Measurements from ENCODE around the gene FXYD5. TPM values are rescaled to one million over a fixed set of nuclear protein-coding genes. Genes with fewer than 3 reads are reported as not detected.

FXYD5 gene
- total RNA-seq, 2 donors from 2014 or later = 11.5 to 17.1 TPM

DNA sequence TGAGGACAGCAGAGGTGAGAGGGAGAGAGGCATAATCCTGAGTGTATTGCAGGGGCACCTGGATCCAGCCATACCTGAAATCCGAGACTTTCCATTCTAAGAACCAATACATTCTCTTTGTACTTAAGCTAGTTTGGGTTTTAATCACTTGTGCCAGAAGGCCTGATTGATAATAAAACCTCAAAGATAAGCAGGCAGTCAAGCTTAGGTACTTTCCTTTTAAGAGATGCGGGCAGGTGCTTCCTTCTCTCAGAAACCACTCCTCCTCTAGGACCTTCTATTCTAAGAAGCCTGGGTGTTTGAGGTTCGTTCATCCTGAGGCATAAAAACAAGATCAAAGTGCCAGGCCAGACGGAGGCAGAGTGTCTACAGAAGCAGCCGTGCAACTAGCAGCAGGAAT is 51.8 kb downstream of the FXYD5 start:
- TF ChIP-seq POLR2A (IDR thresholded peaks at IDR 0.05) = no peak
- TF ChIP-seq, protein P1, sequence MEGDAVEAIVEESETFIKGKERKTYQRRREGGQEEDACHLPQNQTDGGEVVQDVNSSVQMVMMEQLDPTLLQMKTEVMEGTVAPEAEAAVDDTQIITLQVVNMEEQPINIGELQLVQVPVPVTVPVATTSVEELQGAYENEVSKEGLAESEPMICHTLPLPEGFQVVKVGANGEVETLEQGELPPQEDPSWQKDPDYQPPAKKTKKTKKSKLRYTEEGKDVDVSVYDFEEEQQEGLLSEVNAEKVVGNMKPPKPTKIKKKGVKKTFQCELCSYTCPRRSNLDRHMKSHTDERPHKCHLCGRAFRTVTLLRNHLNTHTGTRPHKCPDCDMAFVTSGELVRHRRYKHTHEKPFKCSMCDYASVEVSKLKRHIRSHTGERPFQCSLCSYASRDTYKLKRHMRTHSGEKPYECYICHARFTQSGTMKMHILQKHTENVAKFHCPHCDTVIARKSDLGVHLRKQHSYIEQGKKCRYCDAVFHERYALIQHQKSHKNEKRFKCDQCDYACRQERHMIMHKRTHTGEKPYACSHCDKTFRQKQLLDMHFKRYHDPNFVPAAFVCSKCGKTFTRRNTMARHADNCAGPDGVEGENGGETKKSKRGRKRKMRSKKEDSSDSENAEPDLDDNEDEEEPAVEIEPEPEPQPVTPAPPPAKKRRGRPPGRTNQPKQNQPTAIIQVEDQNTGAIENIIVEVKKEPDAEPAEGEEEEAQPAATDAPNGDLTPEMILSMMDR (IDR thresholded peaks at IDR 0.05) = no peak
- Histone ChIP-seq H3K27me3 (no peaks in the 10 kb centered on the region), H3K4me1 (peaks cover 11% of the 10 kb centered on the region), H3K9me3 (no peaks in the 10 kb centered on the region), H3K4me3 (no peak overlapping the region), H3K36me3 (replicated peaks in 1 of 2; ENCODE audit: insufficient read depth in 1 of 2, low read depth in 2 of 2) (no peaks in the 10 kb centered on the region), H3K27ac (no peak overlapping the region)
- 55 to 69% methylated on average over 5 of the region's 5 CpGs for WGBS, 2 donors
- intact Hi-C loops (cut with DNase I) = no loop called here
- DNase-seq (no peak), ATAC-seq (no peak)

DNA sequence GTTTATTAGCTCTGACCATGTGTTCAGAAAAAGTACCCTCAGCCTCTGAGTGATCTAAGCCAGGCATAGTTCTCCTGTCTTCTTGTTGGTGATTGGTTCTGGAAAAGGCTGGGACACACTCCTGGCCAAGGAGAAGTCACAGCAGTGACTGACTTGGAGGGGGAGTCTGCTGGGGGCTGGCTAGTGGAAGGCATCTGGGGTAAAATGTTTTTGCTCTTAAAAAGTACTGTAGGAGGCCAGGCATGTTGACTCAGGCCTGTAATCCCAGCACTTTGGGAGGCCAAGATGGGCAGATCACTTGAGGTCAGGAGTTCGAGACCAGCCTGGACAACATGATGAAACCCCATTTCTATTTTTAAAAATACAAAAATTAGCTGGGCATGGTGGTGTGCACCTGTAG is 52.3 kb downstream of the FXYD5 start:
- no peak overlapping the region for H3K4me3 ChIP-seq
- no peak for DNase-seq
- H3K27ac ChIP-seq = no peak overlapping the region
- 95 to 100% methylated on average over 1 of the region's 1 CpG for WGBS, 2 donors
- no peak for ATAC-seq
- H3K36me3 ChIP-seq (replicated peaks in 1 of 2; ENCODE audit: insufficient read depth in 1 of 2, low read depth in 2 of 2) = no peaks in the 10 kb centered on the region
- intact Hi-C loops (cut with DNase I) = no loop called here
- H3K9me3 ChIP-seq = no peaks in the 10 kb centered on the region
- TF ChIP-seq, protein P1 (IDR thresholded peaks at IDR 0.05) = no peak
- no peak for TF ChIP-seq POLR2A (IDR thresholded peaks at IDR 0.05)
- no peaks in the 10 kb centered on the region for H3K27me3 ChIP-seq
- H3K4me1 ChIP-seq = peaks cover 11% of the 10 kb centered on the region

DNA sequence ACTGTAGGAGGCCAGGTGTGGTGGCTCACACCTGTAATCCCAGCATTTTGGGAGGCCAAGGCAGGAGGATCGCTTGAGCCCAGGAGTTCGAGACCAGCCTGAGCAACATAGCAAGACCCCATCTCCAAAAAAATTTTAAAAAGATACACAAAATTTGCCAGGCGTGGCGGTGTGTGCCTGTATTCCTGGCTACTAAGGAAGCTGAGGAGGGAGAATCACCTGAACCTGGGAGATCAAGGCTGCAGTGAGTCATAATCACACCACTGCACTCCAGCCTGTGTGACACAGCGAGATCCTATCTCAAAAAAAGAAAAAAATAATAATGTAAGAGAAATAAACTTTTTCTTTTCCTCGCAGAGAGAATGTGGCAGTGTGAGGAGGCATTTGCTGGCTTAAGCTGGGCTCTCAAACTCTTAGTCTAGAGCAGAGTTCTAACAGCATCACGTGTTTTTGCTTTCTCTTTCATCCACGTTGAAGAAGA is 52.9 kb downstream of the FXYD5 start:
- intact Hi-C loops (cut with DNase I) = no loop called here
- H3K27ac ChIP-seq = no peak overlapping the region
- no peaks in the 10 kb centered on the region for H3K36me3 ChIP-seq (replicated peaks in 1 of 2; ENCODE audit: insufficient read depth in 1 of 2, low read depth in 2 of 2)
- H3K9me3 ChIP-seq = no peaks in the 10 kb centered on the region
- TF ChIP-seq POLR2A (IDR thresholded peaks at IDR 0.05) = no peak
- TF ChIP-seq, protein P1 (IDR thresholded peaks at IDR 0.05) = no peak
- DNase-seq = no peak
- no peak for ATAC-seq
- H3K27me3 ChIP-seq = no peaks in the 10 kb centered on the region
- no peak overlapping the region for H3K4me3 ChIP-seq
- WGBS, 2 donors = 85 to 89% methylated on average over 8 of the region's 8 CpGs
- peaks cover 11% of the 10 kb centered on the region for H3K4me1 ChIP-seq

DNA sequence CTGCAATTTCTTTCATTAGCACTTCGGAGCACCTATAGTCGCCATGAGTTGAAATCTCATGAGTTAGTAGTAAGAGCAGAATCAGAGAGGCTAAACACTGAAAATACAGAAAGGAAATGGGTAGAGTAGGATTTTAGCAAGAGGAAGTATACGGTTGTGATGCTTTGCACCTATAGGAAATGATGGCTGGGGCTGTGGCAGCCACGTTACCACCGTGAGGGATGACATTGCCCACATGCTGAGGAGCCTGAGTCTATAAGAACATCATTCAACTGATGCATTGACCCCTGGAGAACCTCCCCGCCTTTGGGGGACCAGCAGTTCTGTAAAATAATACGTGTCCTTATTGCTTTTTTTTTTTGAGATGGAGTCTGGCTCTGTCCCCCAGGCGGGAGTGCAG is 53.6 kb downstream of the FXYD5 start:
- Histone ChIP-seq H3K9me3 (no peaks in the 10 kb centered on the region), H3K4me3 (no peak overlapping the region), H3K4me1 (peaks cover 13% of the 10 kb centered on the region), H3K27ac (no peak overlapping the region), H3K36me3 (replicated peaks in 1 of 2; ENCODE audit: insufficient read depth in 1 of 2, low read depth in 2 of 2) (no peaks in the 10 kb centered on the region), H3K27me3 (no peaks in the 10 kb centered on the region)
- DNase-seq (no peak), ATAC-seq (no peak)
- intact Hi-C loops (cut with DNase I) = no loop called here
- WGBS, 2 donors = 84 to 91% methylated on average over 8 of the region's 8 CpGs
- no peak for TF ChIP-seq POLR2A (IDR thresholded peaks at IDR 0.05)
- TF ChIP-seq, protein P1 (IDR thresholded peaks at IDR 0.05) = no peak

DNA sequence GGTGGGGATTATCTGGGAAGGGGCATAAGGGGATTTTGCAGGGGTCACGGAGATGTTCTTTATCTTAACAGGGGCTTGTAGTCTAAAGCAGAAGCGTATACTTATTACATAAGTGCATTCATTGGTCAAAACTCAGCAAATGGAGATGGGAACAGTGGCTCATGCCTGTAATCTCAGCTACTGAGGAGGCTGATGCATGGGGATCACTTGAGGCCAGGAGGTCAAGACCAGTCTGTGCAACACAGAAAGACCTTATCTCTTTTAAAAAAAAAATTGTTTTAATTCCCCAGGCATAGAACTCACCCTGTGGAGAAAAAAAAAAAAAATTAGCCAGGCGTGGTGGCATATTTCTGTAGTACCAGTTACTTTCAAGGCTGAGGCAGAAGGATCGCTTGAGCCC is 55.1 kb downstream of the FXYD5 start:
- H3K9me3 ChIP-seq = no peaks in the 10 kb centered on the region
- H3K27me3 ChIP-seq = no peaks in the 10 kb centered on the region
- DNase-seq (no peak), ATAC-seq (no peak)
- WGBS, 2 donors = 65 to 71% methylated on average over 4 of the region's 4 CpGs
- H3K36me3 ChIP-seq (replicated peaks in 1 of 2; ENCODE audit: insufficient read depth in 1 of 2, low read depth in 2 of 2) = no peaks in the 10 kb centered on the region
- intact Hi-C loops (cut with DNase I) = no loop called here
- no peak overlapping the region for H3K4me3 ChIP-seq
- TF ChIP-seq POLR2A (IDR thresholded peaks at IDR 0.05) = no peak
- TF ChIP-seq, protein P1 (IDR thresholded peaks at IDR 0.05) = no peak
- H3K4me1 ChIP-seq = peaks cover 28% of the 10 kb centered on the region
- no peak overlapping the region for H3K27ac ChIP-seq

Measured in body of pancreas (tissue), 4 donors.